ENCODE results near the gene PKP4.
"Not testable (repeated sequence)": the region's sequence is repeated elsewhere in the genome, so short reads cannot be mapped to it uniquely, and the experiment has no call there.

The PKP4 gene, protein sequence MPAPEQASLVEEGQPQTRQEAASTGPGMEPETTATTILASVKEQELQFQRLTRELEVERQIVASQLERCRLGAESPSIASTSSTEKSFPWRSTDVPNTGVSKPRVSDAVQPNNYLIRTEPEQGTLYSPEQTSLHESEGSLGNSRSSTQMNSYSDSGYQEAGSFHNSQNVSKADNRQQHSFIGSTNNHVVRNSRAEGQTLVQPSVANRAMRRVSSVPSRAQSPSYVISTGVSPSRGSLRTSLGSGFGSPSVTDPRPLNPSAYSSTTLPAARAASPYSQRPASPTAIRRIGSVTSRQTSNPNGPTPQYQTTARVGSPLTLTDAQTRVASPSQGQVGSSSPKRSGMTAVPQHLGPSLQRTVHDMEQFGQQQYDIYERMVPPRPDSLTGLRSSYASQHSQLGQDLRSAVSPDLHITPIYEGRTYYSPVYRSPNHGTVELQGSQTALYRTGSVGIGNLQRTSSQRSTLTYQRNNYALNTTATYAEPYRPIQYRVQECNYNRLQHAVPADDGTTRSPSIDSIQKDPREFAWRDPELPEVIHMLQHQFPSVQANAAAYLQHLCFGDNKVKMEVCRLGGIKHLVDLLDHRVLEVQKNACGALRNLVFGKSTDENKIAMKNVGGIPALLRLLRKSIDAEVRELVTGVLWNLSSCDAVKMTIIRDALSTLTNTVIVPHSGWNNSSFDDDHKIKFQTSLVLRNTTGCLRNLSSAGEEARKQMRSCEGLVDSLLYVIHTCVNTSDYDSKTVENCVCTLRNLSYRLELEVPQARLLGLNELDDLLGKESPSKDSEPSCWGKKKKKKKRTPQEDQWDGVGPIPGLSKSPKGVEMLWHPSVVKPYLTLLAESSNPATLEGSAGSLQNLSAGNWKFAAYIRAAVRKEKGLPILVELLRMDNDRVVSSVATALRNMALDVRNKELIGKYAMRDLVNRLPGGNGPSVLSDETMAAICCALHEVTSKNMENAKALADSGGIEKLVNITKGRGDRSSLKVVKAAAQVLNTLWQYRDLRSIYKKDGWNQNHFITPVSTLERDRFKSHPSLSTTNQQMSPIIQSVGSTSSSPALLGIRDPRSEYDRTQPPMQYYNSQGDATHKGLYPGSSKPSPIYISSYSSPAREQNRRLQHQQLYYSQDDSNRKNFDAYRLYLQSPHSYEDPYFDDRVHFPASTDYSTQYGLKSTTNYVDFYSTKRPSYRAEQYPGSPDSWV

DNA sequence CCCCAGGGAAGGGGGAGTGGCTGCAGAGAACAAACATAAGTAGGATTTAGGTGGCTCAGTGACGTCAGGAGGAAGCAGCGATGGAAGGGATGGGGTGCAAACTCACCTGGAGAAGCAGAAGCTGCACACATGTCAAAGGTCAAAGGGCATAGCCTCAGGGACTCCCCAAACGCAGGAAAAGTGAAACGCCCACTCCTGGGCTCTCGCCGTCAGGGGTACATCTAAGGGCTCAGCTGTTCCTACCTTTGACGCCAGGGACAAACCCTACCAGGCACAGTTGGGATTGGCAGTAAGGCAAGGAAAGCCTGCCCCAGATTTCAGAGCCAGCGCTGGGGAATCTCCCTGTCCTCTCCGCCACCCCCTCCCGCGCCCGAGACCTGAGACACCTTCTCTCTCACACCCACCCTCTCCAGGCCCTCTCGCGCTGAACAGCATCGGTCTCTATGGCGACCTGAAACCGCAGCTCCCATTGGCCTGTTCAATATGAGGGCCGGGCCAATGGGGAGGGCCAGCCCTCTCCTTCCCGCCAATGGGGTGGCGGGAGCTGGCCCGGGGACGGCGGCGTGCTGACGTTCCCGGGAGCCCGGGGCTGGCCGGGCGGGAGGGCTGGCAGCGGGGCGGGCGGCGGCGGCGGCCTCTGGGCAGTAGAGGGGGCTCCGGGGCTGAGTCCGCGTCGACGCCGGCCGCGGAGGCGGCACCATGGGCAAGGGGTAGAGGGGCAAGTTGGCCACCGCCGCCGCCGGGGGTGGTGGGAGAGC is at the start of gene PKP4, which contains the start of gene CCDC148:
TSS of gene PKP4 (plus strand) at position 644 of the 758 bp plus-strand sequence. CDS start 76,233 bp downstream, outside the sequence.
TSS of gene CCDC148 (minus strand) at position 445 of the 758 bp plus-strand sequence. CDS start at position 131, 314 bp downstream.
- DNase-seq: peak; percentile 90

DNA sequence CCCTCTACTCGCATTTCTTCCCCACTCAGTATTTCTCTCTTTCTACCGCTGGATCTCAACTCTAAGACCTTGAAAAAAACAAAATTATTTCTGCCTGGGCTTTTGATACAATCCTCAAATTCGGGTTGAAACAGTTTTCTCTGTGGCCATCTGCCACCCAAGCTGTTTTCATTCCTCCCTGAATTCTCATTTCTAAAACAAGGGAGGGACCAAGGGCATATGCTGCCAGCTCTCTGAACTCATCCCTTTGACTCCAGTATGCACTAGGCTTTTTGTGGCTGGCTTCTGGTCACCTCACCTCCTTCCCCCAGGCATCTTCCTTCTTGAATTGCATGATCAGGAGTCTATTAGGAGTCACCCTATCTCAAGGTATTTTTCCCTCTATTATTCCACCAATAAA is 49.7 kb upstream of the PKP4 start:
- no peak for DNase-seq

DNA sequence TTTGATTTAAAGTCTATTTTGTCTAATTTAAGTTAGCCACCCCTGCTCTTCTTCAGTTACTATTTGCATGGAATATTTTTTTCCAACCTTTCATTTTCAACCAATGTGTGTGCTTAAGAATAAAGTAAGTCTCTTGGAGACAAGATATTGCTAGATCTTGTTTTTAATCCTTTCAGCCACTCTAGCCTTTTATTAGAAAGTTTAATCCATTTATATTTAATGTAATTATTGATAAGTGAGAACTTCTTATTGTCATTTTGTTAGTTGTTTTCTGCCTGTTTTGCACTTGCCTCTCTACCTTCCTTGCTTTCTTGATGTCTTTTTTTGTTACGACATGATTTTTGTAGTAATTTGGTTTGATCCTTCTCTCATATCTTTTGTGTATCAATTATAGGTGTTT is 46.6 kb upstream of the PKP4 start:
- DNase-seq: no peak

DNA sequence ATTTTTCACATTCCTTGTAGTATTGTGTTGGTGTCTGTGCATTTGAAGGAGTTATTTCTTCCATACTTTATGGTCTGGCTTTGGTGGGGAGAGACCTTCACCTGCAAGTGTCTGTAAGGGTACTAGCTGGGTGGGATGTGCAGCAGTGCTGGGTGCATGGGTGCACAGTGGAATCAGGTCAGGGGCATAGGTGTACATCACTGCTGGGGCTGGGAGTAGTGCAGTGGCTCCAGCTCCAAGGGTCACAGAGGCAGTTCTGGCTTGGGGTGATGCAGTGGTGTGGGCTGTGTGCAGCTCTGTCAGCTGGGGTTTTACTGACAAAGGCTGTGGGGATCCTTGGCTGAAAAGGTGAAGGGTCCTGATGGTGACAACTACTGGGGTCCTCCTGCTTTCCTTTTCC is 45.0 kb upstream of the PKP4 start:
- DNase-seq: no peak

DNA sequence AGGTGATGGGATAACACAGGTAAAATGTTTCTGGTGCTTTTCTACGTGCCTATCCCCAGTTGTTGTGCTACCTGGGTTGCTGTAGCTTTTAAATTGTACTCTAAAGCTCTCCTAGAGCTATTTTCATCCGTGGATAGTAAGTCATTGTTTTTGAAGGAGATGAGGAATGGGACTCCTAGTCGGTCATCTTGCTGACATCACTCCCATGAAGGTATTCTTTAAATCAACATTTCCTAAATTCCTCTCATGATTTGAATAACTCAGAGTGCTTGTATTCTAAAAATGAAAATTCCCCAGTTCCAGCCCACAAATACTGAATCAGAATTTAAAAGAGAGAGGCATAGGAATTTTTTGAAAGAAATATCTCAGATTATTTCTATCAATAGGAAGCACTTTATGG is 44.5 kb upstream of the PKP4 start:
- no peak for DNase-seq

DNA sequence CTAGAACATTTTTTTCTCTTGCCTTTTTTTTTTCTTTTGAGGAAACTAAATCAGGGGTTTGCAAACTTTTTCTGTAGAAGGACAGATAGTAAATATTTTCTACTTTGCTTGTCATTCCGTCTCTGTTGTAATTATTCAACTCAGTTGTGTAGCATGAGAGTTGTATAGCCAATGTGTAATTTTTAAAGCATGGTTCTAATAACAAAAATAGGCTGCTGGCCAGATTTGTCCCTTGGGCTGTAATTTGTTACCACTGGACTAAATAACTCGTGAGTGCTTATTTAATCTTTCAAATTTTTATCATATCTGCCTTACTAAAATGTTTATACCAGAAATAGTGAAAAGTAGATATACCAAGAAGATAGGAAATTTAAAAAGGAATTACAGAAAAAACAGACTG is 43.2 kb upstream of the PKP4 start:
- no peak for DNase-seq

DNA sequence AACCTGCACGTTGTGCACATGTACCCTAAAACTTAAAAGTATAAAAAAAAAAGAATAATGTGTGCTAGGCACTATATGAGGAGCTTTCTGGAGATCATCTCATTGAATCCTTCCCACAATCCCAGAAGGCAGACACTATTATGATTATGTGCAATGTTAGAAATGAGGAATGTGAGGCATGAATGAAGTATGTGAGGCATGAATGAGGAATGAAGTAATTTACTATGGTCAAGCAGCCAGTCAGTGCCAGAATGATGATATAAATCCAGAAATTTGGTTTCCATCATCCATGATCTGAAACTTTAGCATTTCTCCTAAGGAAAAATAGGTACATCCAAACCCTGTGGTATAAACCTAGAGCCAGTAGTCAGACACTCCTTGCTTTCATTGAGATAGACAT is 42.2 kb upstream of the PKP4 start:
- no peak for DNase-seq

DNA sequence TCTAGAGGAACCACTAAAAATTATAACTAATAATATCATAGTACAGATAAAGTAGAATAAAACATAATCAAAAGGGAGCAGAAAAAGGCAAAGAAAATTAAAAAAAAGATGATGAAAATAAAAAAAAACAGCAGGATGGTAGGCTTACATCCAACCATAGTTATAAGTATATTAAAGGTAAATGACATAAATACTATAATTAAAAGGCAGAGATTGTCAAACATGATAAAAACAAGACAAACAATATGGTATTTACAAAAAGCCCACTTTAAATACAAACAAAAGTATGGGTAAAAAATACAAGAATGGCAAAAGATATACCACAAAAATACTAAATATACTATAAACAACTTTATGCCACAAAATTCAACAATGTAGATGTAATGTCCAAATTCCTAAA is 24.6 kb upstream of the PKP4 start:
- no peak for DNase-seq

DNA sequence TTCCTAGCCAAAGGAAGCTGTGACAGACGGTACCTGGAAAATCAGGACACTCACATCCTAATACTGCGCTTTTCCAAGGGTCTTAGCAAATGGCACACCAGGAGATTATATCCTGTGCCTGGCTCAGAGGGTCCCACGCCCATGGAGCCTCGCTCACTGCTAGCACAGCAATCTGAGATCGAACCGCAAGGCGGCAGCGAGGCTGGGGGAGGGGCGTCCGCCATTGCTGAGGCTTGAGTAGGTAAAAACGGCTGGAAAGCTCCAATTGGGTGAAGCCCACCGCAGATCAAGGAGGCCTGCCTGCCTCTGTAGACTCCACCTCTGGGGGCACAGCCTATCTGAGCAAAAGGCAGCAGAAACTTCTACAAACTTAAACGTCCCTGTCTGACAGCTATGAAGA is 23.0 kb upstream of the PKP4 start:
- DNase-seq: not testable (repeated sequence)

DNA sequence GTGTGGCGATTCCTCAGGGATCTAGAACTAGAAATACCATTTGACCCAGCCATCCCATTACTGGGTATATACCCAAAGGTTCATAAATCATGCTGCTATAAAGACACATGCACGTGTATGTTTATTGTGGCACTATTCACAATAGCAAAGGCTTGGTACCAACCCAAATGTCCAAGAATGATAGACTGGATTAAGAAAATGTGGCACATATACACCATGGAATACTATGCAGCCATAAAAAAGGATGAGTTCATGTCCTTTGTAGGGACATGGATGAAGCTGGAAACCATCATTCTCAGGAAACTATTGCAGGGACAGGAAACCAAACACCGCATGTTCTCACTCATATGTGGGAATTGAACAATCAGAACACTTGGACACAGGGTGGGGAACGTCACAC is 17.7 kb upstream of the PKP4 start:
- DNase-seq: not testable (repeated sequence)

DNA sequence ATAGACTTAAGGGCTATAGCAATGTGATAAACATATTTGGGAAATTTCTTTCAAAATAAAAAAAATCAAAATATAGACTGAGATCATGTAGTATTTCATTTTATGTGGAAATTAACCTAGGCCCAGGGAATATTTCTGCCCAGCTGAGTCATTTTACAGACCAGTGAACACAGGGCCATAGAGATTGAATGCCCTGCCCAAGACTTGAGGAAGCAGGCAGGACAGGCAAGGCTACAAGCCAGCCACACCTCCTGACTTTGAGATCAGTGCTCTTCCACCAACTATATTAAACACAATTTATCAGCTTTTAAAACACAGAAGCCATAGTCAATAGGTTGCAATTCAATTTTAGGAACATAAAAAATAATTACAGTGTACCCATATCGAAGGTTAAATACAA is 13.1 kb upstream of the PKP4 start:
- no peak for DNase-seq

DNA sequence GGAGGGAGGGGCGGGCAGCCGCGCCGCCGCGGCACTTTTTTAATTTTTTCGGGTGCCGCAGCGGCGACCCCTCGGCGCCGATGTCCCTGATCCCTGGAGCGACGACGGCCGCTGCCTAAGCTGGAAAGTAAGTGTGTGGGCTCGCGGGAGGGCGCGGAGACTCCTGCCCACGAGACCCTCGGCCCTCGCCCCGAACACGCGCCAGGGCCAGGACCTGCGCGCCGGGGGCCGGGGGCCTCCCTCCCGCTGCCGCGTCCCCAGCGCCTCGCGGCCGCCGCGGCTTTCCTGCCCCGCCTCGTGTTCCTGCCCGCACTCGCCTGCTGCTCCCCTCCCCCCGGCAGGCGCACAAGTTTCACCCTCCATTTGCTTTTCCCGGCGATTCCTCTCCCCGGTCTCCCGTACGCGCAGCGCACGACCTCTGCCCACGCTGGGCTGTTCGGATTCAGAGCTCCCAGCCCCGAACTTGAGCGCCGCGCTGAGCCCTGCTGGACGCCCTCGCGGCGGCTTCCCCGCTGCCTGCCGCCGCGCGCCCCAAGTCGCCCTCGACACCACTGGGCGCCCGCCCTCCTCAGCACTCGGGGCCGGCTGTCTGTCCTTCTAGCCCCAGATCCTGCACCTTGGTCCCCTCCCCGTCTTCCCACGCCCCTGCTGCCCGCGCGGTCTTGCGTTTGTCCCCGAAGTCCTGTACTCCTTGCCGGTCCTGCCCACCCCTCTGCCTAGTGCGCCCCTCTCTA is 507 bp downstream of the PKP4 start:
- DNase-seq: peak; percentile 35 to 44

DNA sequence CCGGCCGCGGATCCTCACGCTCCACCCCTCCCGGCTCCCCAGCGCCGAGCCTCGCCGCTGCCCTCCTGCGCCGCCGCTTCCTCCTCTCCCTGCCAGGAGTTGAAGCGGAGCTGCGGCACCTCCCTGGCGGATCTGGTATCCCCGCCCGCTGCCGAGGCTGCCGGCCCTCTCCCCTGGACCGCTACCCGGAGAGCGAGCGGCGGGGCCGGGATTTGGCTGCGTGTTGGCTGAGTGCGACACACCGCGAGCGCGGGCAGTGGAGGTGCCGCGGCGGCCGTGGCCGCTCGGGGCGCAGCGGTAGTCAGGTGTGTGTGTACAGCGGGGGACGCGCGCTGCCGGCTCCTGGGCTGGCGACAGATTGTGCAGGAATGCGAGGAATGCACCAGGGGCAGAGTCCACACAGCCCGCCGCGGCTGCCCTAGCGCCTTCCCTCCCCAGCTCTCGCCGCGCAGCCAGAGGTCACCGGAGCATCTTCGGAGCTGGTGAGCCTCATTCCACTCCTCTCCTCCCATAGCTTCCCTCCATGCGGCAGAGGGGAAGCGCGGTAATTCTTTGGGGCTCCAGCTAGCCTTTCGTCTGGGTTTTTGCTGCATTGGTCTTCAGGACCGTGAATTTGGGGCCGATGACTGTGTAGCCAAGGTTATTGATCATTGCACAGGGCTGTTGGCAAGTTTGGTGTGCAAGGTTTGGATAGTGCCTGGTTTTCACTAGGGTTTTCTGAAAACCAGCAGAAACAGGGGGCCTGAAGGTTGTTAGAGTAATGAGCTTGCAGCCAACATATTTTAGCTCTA is 1.3 kb downstream of the PKP4 start:
- peak; percentile 50 to 51 for DNase-seq

DNA sequence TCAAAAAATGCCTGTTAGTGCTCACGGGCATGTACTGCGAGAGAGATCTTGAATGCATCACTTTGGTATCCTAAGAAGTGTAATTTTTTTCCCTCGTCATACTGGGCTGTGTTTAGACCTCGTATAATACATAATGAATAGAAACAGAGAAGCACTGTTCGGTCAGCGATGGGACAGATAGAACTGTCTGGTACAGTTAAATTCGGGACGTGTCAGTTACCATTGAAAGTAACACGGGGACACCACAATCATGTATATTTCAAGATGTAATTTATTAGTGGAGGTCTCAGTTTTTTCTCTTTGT is 1.8 kb downstream of the PKP4 start:
- no peak for DNase-seq

DNA sequence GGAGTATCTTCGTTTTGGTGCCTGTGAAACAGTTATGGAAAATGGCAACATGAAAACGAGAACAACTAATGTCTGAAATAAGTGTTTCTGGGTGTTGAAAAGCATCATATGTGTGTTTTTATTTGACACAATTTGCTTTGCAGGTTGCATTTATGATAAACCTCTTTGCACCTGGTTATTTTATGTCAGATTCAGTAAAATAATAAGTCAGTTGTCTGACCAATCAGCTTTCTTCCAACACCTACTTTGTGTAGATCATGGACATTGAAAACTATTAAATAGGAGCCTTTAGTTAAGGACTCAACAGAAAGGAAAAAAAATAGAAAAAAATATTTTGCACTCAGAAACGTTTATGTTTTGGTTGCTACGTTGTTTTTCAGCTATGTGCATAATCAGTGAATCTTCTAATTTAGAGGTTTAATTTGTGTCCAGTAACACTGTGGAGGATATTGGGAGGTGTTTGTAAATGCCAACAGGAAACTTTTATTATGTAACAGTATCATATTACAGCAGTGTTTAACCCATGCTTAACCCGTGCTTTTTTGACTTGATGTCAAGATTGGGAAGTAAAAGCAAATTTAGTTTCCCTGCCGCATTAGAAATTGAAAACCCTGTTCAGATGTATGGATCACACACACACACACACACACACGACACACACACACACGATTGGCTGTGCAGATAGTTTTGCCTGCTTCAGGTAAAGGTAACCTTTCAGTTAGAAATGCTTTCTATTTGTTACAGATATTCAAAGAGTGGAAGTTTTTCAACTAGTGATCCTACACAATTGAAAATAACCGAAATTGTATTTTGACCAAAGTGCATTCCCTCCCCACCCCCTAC is 2.6 kb downstream of the PKP4 start:
- no peak for DNase-seq

DNA sequence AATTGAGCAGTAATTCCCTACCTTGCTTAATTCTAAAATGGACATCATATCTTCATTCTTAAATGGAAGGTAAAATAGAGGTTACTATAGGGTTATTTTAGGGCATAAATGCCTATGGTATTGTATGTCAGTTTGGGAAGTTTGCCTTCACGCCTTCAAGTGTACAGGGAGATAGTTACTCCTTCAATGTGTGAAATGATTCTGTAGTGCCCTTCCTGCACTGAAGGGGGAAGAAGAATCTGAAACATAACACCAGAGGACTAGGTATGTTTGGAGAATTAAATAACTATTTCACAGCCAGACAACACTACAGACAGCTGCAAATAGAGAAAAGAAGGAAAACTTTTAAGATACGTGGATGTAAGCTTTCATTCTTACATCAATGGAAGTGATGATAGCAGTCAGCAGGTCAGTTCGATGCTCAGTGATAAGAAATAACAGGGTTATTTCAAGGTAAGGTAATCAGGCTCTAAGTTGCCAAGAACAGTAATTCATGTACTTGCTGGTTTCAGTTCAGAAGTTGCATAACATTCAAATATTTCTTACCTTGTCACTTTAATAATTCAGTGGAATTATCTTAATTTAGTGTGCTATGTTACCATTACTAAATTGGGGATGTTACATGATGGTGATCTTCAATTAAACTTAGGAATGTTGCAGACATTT is 4.0 kb downstream of the PKP4 start:
- no peak for DNase-seq

DNA sequence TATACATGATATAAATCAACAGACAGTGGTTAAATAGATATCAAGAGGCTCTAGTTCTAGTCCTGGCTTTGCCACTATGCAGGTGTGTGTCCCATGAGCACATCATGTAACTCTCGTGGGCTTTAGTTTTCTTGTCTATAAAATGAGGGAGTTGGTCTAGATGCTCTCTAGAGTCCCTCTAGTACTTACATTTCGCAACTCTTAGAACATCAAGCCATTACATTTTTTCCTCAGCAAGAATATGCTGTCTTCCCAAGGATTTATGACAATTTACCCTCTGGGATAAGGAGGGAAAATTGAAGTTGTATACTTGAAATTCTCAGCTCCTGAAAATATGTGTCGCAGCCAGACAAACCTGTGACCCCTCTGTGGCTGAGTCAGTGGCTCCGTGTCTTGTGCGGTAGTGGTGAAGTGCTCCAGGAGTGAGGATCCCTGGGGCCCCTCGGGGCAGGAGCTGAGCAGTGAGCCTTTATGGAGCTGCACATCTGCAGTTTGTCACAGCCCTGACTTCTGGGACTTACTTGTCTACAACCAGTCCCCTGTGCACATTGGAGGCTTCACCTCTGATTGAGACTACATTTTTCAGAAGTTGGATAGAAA is 6.8 kb downstream of the PKP4 start:
- no peak for DNase-seq

DNA sequence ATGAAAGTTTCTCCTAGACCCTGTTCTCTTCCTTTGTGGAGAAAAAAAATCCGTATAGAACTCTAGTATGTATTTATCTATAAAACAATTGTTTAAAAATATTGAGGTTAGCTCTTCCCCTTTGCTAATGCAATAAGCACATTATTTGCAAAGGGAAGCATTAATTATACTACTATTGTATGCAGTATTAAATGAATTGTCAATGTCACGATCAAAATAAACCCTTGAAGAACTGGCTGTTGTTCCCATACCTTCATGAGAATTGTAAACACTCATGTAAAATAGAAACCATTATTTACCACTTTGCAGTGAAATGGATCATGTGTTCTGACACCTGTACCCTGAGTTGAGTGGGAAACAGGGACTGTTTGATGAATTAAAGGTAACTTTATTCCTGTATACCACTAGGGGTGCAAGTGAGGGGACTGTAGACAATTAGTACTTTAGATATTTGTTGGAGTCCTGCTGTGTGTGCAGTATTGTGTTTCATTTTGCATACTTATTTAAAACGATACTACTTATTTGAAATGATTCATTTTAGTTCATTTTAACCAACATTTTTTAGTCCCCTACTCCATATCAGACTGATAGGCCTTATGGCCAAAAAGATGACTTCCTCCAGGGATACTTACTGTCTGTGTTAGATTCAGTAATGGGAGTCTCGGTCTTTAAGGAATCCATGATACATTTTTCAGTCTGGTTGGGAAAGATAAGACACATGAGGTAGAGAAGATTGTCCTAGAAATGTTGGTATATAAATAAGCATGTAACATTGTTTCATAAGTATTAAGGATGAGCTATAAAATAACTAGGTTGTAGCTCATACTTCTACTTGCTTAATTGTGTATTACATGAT is 7.9 kb downstream of the PKP4 start:
- peak in 1 of 2 donors; percentile 1 for DNase-seq

Data from activated CD4-positive, alpha-beta T cell treated with anti-CD3 and anti-CD28 coated beads for 4 hours (primary cell).